Neural cell (in vitro differentiated cells): ENCODE results near the gene ENPP1.
A peak's percentile ranks its signal among the peaks of the same experiment; 100 is the strongest.

Experiments used
- MXI1 ChIP-seq: fragments of 450-650 bp; conservative IDR thresholded peaks from 2 replicates; pipeline ENCODE4 v1.6.1; 2014; ENCODE audit warnings: antibody characterized with exemption, mild to moderate bottlenecking; ENCODE audit not compliant: poor library complexity, severe bottlenecking
- POLR2AphosphoS5 ChIP-seq: IDR thresholded peaks from 2 replicates; pipeline ENCODE4 v1.6.1; 2012
- RAD21 ChIP-seq: fragments of 450-650 bp; conservative IDR thresholded peaks from 2 replicates; pipeline ENCODE4 v1.6.1; 2014; ENCODE audit warnings: antibody characterized with exemption, mild to moderate bottlenecking, moderate library complexity
- TF ChIP-seq, protein P1 (sequence below): IDR thresholded peaks from 2 replicates; pipeline ENCODE4 v1.6.1; 2012; ENCODE audit warnings: borderline replicate concordance
- TF ChIP-seq, protein P2 (sequence below): fragments of 450-650 bp; IDR thresholded peaks from 2 replicates; pipeline ENCODE4 v1.5.1; 2014; ENCODE audit warnings: antibody characterized with exemption, mild to moderate bottlenecking, moderate library complexity; ENCODE audit not compliant: poor library complexity, severe bottlenecking

DNA sequence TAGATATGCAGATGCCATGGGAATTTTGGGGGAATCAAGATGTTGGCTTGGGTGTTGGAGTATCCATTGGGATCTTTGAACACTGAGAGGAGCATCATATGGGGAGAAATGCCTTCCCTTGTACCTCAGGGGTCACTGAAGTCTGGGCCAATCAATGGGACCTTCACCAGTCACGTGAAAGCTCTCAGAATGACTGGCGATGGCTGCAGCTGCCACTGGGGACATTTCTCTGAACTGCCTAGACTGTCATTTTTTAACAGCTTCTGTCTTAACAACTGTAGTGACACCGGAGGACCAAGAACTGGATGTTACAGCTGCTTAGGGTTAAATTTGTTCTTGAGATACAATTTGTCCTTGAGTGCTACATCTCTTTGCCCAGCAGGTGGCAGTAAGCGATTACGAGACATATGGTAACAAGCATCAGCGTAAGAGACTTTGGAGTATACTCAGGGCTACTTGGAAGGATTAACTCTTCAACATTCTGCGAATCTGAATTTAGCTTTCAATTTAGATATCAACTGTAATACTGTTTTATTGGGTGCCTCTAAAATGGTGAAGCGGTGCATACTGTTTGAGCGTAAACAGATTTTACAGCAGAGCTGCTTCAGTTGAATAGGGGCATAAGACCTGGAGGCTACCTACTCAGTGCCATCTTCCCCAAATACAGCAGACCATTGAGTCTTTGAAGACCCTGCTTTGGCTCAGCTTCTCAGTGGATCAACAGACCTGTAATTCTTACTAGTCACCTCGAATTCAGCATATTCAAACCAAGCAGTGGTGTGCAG is 107.3 kb downstream of the ENPP1 start:
- TF ChIP-seq, protein P1, sequence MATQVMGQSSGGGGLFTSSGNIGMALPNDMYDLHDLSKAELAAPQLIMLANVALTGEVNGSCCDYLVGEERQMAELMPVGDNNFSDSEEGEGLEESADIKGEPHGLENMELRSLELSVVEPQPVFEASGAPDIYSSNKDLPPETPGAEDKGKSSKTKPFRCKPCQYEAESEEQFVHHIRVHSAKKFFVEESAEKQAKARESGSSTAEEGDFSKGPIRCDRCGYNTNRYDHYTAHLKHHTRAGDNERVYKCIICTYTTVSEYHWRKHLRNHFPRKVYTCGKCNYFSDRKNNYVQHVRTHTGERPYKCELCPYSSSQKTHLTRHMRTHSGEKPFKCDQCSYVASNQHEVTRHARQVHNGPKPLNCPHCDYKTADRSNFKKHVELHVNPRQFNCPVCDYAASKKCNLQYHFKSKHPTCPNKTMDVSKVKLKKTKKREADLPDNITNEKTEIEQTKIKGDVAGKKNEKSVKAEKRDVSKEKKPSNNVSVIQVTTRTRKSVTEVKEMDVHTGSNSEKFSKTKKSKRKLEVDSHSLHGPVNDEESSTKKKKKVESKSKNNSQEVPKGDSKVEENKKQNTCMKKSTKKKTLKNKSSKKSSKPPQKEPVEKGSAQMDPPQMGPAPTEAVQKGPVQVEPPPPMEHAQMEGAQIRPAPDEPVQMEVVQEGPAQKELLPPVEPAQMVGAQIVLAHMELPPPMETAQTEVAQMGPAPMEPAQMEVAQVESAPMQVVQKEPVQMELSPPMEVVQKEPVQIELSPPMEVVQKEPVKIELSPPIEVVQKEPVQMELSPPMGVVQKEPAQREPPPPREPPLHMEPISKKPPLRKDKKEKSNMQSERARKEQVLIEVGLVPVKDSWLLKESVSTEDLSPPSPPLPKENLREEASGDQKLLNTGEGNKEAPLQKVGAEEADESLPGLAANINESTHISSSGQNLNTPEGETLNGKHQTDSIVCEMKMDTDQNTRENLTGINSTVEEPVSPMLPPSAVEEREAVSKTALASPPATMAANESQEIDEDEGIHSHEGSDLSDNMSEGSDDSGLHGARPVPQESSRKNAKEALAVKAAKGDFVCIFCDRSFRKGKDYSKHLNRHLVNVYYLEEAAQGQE, result no peak
- TF ChIP-seq, protein P2, sequence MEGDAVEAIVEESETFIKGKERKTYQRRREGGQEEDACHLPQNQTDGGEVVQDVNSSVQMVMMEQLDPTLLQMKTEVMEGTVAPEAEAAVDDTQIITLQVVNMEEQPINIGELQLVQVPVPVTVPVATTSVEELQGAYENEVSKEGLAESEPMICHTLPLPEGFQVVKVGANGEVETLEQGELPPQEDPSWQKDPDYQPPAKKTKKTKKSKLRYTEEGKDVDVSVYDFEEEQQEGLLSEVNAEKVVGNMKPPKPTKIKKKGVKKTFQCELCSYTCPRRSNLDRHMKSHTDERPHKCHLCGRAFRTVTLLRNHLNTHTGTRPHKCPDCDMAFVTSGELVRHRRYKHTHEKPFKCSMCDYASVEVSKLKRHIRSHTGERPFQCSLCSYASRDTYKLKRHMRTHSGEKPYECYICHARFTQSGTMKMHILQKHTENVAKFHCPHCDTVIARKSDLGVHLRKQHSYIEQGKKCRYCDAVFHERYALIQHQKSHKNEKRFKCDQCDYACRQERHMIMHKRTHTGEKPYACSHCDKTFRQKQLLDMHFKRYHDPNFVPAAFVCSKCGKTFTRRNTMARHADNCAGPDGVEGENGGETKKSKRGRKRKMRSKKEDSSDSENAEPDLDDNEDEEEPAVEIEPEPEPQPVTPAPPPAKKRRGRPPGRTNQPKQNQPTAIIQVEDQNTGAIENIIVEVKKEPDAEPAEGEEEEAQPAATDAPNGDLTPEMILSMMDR, result peak; percentile 86
- TF ChIP-seq MXI1 (no peak), RAD21 (peak; percentile 84), POLR2AphosphoS5 (no peak)
